Endodermal cell (in vitro differentiated cells): ENCODE data around the gene VDR. TPM values are rescaled to one million over a fixed set of nuclear protein-coding genes. Genes with fewer than 3 reads are reported as not detected.

Experiments used
- DNase-seq: peaks from one replicate; pipeline ENCODE4 v3.0.0-alpha.2; 2017
- H3K27ac ChIP-seq: 2 replicates; pipeline ENCODE4 v1.5.1; 2013; ENCODE audit warnings: mild to moderate bottlenecking, low read depth, low read length, moderate library complexity
- H3K27me3 ChIP-seq: 2 replicates; pipeline ENCODE4 v1.6.1; 2013; ENCODE audit warnings: mild to moderate bottlenecking, low read length, moderate library complexity; ENCODE audit not compliant: insufficient read depth, control insufficient read depth, poor library complexity, severe bottlenecking
- H3K36me3 ChIP-seq: 2 replicates; pipeline ENCODE4 v1.7.0; 2013; ENCODE audit warnings: mild to moderate bottlenecking, low read length, moderate library complexity; ENCODE audit not compliant: control insufficient read depth, insufficient read depth
- H3K4me1 ChIP-seq: one replicate; pipeline ENCODE4 v1.7.0; 2013; ENCODE audit warnings: low read length; ENCODE audit not compliant: control insufficient read depth, insufficient read depth
- H3K4me3 ChIP-seq: 2 replicates; pipeline ENCODE4 v1.5.1; 2013; ENCODE audit warnings: mild to moderate bottlenecking, low read length, moderate library complexity
- H3K9ac ChIP-seq: 2 replicates; pipeline ENCODE4 v1.6.1; 2013; ENCODE audit warnings: mild to moderate bottlenecking, low read length, moderate library complexity; ENCODE audit not compliant: poor library complexity, severe bottlenecking; ENCODE audit errors: extremely low read depth
- H3K9me3 ChIP-seq: 2 replicates; pipeline ENCODE4 v1.6.1; 2013; ENCODE audit warnings: mild to moderate bottlenecking, low read length, moderate library complexity; ENCODE audit not compliant: control insufficient read depth
- H3K27ac Mint-ChIP-seq: 2 replicates; pipeline ENCODE4 v1.8.0; 2020; ENCODE audit warnings: mixed read lengths
- H3K27me3 Mint-ChIP-seq: 2 replicates; pipeline ENCODE4 v1.8.0; 2021; ENCODE audit warnings: mild to moderate bottlenecking, mixed read lengths; ENCODE audit not compliant: insufficient read depth
- H3K36me3 Mint-ChIP-seq: 2 replicates; pipeline ENCODE4 v1.8.0; 2020; ENCODE audit warnings: low read depth, mixed read lengths
- H3K4me1 Mint-ChIP-seq: 2 replicates; pipeline ENCODE4 v1.8.0; 2020; ENCODE audit warnings: mixed read lengths
- H3K4me3 Mint-ChIP-seq: 2 replicates; pipeline ENCODE4 v1.8.0; 2020; ENCODE audit warnings: mild to moderate bottlenecking, moderate library complexity, mixed read lengths
- H3K9me3 Mint-ChIP-seq: 2 replicates; pipeline ENCODE4 v1.8.0; 2020; ENCODE audit warnings: mild to moderate bottlenecking, mixed read lengths
- CTCF ChIP-seq: fragments of 200-600 bp; sonication (generic); conservative IDR thresholded peaks from 2 replicates; pipeline ENCODE4 v1.5.0; 2021; ENCODE audit warnings: antibody characterized with exemption, mild to moderate bottlenecking
- WGBS, 2 experiments: methylation state at CpG; one replicate each; pipeline versions ENCODE4 v1.1.5 to v1.1.7; 2013; ENCODE audit warnings: missing lambda C conversion rate in 2 of 2, mixed read lengths in 1 of 2; ENCODE audit not compliant: insufficient coverage in 1 of 2, insufficient read length in 1 of 2; 5-methylcytosine and 5-hydroxymethylcytosine counted together
- total RNA-seq, 2 donors: library from RNA; stranded (reverse); fragmentation: NEBNext Ultra II Directional in 1 of 2; extraction: Animal tissue kit (Norgen Biotek cat#: 25700) in 1 of 2; gene quantifications; 2 replicates in 1 of 2; 3 replicates in 1 of 2; pipeline ENCODE4 v1.2.1, GENCODE V29; 2021

VDR gene
- total RNA-seq, 2 donors from 2014 or later, result 0.04 TPM; not detected in 1

GRCh38 chr12:47818467-47819137 is 86.2 kb downstream of the VDR start:
- peak; percentile 83 for DNase-seq
- H3K4me1 Mint-ChIP-seq, result peaks cover 54% of the 10 kb centered on the region
- no peak for TF ChIP-seq CTCF
- H3K4me3 ChIP-seq, result peak overlapping the region; percentile 87
- no peaks in the 10 kb centered on the region for H3K9me3 Mint-ChIP-seq
- H3K27me3 ChIP-seq, result no peaks in the 10 kb centered on the region
- peak overlapping the region; percentile 16 for H3K27ac ChIP-seq
- no peaks in the 10 kb centered on the region for H3K9me3 ChIP-seq
- WGBS, 2 experiments, result 24 to 46% methylated on average over 11 to 23 of the region's 23 CpGs
- peaks cover 19% of the 10 kb centered on the region for H3K36me3 ChIP-seq
- peaks cover 22% of the 10 kb centered on the region for H3K4me1 ChIP-seq
- peak overlapping the region; percentile 62 for H3K9ac ChIP-seq
- peak overlapping the region; percentile 79 for H3K27ac Mint-ChIP-seq
- peak overlapping the region; percentile 79 for H3K4me3 Mint-ChIP-seq
- H3K36me3 Mint-ChIP-seq, result peaks cover 16% of the 10 kb centered on the region
- peaks cover 3% of the 10 kb centered on the region for H3K27me3 Mint-ChIP-seq

- Histone ChIP-seq H3K4me3 (peak overlapping the region; percentile 87), H3K27ac (no peak overlapping the region), H3K27me3 (no peaks in the 10 kb centered on the region), H3K4me1 (peaks cover 28% of the 10 kb centered on the region), H3K9ac (no peak overlapping the region), H3K9me3 (no peaks in the 10 kb centered on the region), H3K36me3 (peaks cover 19% of the 10 kb centered on the region)
- Mint-ChIP-seq H3K4me3 (peak overlapping the region; percentile 79), H3K36me3 (peaks cover 16% of the 10 kb centered on the region), H3K4me1 (peaks cover 59% of the 10 kb centered on the region), H3K27me3 (peaks cover 3% of the 10 kb centered on the region), H3K9me3 (no peaks in the 10 kb centered on the region), H3K27ac (peak overlapping the region; percentile 79)
- no peak for DNase-seq
- TF ChIP-seq CTCF, result peak; percentile 36
- 86 to 88% methylated on average over 3 of the region's 3 CpGs for WGBS, 2 experiments
Observed at GRCh38 chr12:47818007-47818376, 86.8 kb downstream of the VDR start.

GRCh38 chr12:47817272-47818006 is 87.4 kb downstream of the VDR start:
- Histone ChIP-seq H3K4me1 (peaks cover 29% of the 10 kb centered on the region), H3K4me3 (peak overlapping the region; percentile 87), H3K27ac (no peak overlapping the region), H3K36me3 (peaks cover 19% of the 10 kb centered on the region), H3K9me3 (no peaks in the 10 kb centered on the region), H3K9ac (peak overlapping the region; percentile 20), H3K27me3 (no peaks in the 10 kb centered on the region)
- DNase-seq, result peak; percentile 73
- Mint-ChIP-seq H3K36me3 (peaks cover 16% of the 10 kb centered on the region), H3K4me3 (peak overlapping the region; percentile 79), H3K27me3 (peaks cover 3% of the 10 kb centered on the region), H3K9me3 (no peaks in the 10 kb centered on the region), H3K4me1 (peaks cover 62% of the 10 kb centered on the region), H3K27ac (peak overlapping the region; percentile 85)
- peak; percentile 47 for TF ChIP-seq CTCF
- WGBS, 2 experiments, result 71% methylated on average over 7 of the region's 7 CpGs; no CpG with 5 or more reads in 1 of the 2 experiments
